Testis (tissue), 3 donors: ENCODE measurements around the gene CTIF. TPM values are rescaled to one million over a fixed set of nuclear protein-coding genes. Genes with fewer than 3 reads are reported as not detected.

Source experiments
- DNase-seq: peaks from one replicate; pipeline ENCODE4 v3.0.0-alpha.2; 2019
- H3K27ac ChIP-seq, 2 donors: fragments of 200-600 bp; sonication (generic); one replicate each; pipeline ENCODE4 v1.5.1; 2019
- H3K27me3 ChIP-seq: fragments of 200-600 bp; sonication (generic); one replicate; pipeline ENCODE4 v1.5.1; 2019
- H3K36me3 ChIP-seq: fragments of 200-600 bp; sonication (generic); one replicate; pipeline ENCODE4 v1.5.1; 2017; ENCODE audit warnings: low read depth; ENCODE audit errors: missing control alignments
- H3K4me1 ChIP-seq: fragments of 200-600 bp; sonication (generic); one replicate; pipeline ENCODE4 v1.5.1; 2019
- H3K4me3 ChIP-seq, 2 donors: fragments of 200-600 bp; sonication (generic); one replicate each; pipeline ENCODE4 v1.5.1; 2017 to 2019
- H3K9me3 ChIP-seq: fragments of 200-600 bp; sonication (generic); one replicate; pipeline ENCODE4 v1.5.1; 2017
- CTCF ChIP-seq, 3 experiments: fragments of 450-650 bp in 2 of 3; fragments of 200-600 bp in 1 of 3; sonication (generic) in 1 of 3; IDR thresholded peaks; one replicate each; pipeline ENCODE4 v1.5.1; 2016 to 2019; ENCODE audit warnings: antibody characterized with exemption in 3 of 3, mild to moderate bottlenecking in 2 of 3, moderate library complexity in 1 of 3
- POLR2A ChIP-seq: fragments of 450-650 bp; IDR thresholded peaks from one replicate; pipeline ENCODE4 v1.6.1; 2017; ENCODE audit warnings: antibody characterized with exemption, mild to moderate bottlenecking, moderate library complexity
- WGBS, 2 donors: methylation state at CpG; one replicate each; pipeline ENCODE4 v1.1.5; 2018; 5-methylcytosine and 5-hydroxymethylcytosine counted together
- intact Hi-C: fragments of 100-400 bp; cut with DNase I; formaldehyde crosslinking; loops from one replicate; pipeline ENCODE4 v1.15.1; 2023; ENCODE audit warnings: low total_unique reads
- polyA plus RNA-seq: library from polyadenylated mRNA; stranded (reverse); fragments of 350-450 nt; fragmentation: Illumina TruSeq; extraction: RNeasy Lipid Tissue Mini Kit (QIAGEN cat#74804); gene quantifications from one replicate; pipeline ENCODE4 v1.2.3, GENCODE V29; 2014; ENCODE audit warnings: low read depth, low replicate concordance; ENCODE audit not compliant: insufficient read depth
- total RNA-seq, 2 donors: library from RNA; depleted of rRNA; stranded (reverse); fragments of >200 nt; gene quantifications; one replicate each; pipeline ENCODE4 v1.2.3, GENCODE V29; 2016

The CTIF gene
- total and polyA plus RNA-seq, 3 donors from 2014 or later: 33.8 to 41.5 (median 35.6) TPM

DNA sequence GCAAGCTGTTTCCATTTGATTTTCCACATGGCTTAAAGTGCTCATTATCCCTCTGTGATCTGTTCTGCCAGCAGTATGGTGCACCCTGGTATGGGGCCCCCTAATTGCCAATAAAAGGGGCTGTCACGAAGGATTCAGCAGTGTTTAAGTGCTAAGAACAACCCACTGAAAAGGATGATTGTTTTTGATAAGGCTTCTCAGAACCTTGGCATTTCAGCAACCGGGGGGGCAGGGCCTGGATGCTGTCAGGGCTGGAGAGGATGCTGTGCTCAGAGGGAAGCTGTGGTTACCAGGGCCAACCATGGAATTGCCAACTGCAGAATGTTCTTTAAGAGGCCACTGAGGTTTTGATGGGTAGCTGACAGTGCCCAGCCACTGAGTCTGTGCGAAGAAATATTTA is 117.8 kb downstream of the CTIF start:
- Histone ChIP-seq H3K9me3 (no peaks in the 10 kb centered on the region), H3K4me3 (no peak overlapping the region), H3K27ac (no peak overlapping the region), H3K4me1 (peaks cover 13% of the 10 kb centered on the region), H3K36me3 (no peaks in the 10 kb centered on the region), H3K27me3 (no peaks in the 10 kb centered on the region)
- no peak for DNase-seq
- 81 to 88% methylated on average over 3 of the region's 3 CpGs for WGBS, 2 donors
- TF ChIP-seq CTCF (IDR thresholded peaks at IDR 0.05): no peak
- TF ChIP-seq POLR2A: no peak
- intact Hi-C loops: no loop called here

- Histone ChIP-seq H3K9me3 (no peaks in the 10 kb centered on the region), H3K36me3 (no peaks in the 10 kb centered on the region), H3K4me1 (peaks cover 16% of the 10 kb centered on the region), H3K27ac (no peak overlapping the region), H3K27me3 (no peaks in the 10 kb centered on the region), H3K4me3 (no peak overlapping the region)
- WGBS, 2 donors: 45 to 54% methylated on average over 8 to 9 of the region's 9 CpGs
- DNase-seq: peak; percentile 42
- TF ChIP-seq POLR2A (no peak), CTCF (IDR thresholded peaks at IDR 0.05) (no peak)
- intact Hi-C loops: no loop called here
These were observed 118.8 kb downstream of the CTIF start for GRCh38 chr18:48657447-48658120.

DNA sequence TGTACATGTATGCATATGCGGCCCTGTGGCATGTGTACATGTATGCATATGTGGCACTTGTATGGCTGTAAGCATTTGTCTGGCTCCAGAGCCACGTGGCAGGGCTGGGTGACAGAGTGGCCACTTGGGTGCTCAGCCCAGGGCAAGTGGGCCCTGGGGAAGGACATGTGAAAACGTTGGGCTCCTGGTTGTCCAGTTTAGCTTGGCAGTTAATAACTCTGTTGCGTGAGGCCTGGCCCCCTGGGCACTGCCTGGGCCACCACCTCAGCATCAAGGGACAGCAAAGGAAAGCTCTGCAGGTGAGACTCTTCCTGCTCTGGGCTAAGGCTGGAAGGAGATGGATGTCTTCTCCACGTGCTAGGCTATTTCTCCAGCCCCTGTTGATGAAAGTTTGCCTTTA is 119.9 kb downstream of the CTIF start:
- H3K27me3 ChIP-seq: no peaks in the 10 kb centered on the region
- H3K36me3 ChIP-seq: no peaks in the 10 kb centered on the region
- no peak overlapping the region for H3K4me3 ChIP-seq
- H3K27ac ChIP-seq: no peak overlapping the region
- no peaks in the 10 kb centered on the region for H3K9me3 ChIP-seq
- WGBS, 2 donors: 69 to 75% methylated on average over 4 to 5 of the region's 5 CpGs
- DNase-seq: no peak
- intact Hi-C loops: no loop called here
- TF ChIP-seq POLR2A: no peak
- no peak for TF ChIP-seq CTCF (IDR thresholded peaks at IDR 0.05)
- peaks cover 16% of the 10 kb centered on the region for H3K4me1 ChIP-seq

GRCh38 chr18:48659188-48660009 is 120.6 kb downstream of the CTIF start:
- no peaks in the 10 kb centered on the region for H3K36me3 ChIP-seq
- TF ChIP-seq POLR2A (no peak), CTCF (IDR thresholded peaks at IDR 0.05) (no peak)
- WGBS, 2 donors: 88 to 94% methylated on average over 18 to 19 of the region's 19 CpGs
- no peaks in the 10 kb centered on the region for H3K9me3 ChIP-seq
- H3K27me3 ChIP-seq: no peaks in the 10 kb centered on the region
- H3K4me1 ChIP-seq: peaks cover 16% of the 10 kb centered on the region
- intact Hi-C loops: loop anchor here (5.0 kb wide), 1 partner anchor 182 kb away; no protein-coding TSS in a partner anchor
- DNase-seq: no peak
- no peak overlapping the region for H3K27ac ChIP-seq
- H3K4me3 ChIP-seq: no peak overlapping the region
